HG03175 (cell line): ENCODE data around the gene HIC2.
A peak's percentile ranks its signal among the peaks of the same experiment; 100 is the strongest.
"Not testable (repeated sequence)": the region's sequence is repeated elsewhere in the genome, so short reads cannot be mapped to it uniquely, and the experiment has no call there.

Experiments used
- ATAC-seq: cut with Tn5 transposase; IDR thresholded peaks from one replicate; pipeline ENCODE4 v1.9.1; 2021; ENCODE audit warnings: mild to moderate bottlenecking, moderate library complexity; ENCODE audit not compliant: unreplicated experiment

HIC2 gene

DNA sequence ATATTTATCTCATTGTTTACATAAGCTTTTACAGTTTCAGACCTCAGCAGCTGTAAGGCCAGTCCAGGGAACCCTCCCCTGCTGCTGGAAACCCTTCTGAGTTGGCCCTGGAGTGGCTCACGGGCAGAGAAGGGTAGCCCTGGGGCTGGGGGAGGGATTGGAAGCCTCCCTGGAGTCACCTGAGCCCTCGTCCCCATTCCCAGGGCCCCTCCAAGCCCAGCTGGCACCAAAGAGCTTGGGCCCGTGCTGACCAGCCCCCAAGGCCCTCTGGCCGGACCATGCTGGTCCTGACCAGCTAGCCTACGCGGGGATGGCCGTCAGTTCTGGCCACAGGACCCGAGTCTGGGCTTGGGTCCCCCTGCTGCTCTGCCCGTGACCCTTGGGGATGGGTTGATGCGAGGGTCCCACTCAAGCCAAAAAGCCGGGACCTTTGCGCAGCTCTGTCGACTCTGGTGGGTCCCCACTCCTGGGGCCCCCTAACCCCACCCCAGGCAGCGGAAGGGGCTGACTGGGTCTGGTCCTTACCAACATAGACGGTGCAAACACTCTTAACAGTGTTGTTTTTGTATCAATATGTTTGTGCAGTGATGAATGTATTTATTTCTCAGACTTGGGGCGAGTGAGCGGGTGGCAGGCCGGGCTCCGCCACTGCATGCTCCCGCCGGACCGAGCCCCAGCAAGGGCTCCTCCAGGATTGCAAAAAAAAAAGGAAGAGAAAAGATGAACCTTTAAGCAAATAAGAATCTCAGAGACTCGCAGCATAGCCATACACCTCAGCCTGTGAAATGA is 32.6 kb downstream of the HIC2 start:
- ATAC-seq: no peak

DNA sequence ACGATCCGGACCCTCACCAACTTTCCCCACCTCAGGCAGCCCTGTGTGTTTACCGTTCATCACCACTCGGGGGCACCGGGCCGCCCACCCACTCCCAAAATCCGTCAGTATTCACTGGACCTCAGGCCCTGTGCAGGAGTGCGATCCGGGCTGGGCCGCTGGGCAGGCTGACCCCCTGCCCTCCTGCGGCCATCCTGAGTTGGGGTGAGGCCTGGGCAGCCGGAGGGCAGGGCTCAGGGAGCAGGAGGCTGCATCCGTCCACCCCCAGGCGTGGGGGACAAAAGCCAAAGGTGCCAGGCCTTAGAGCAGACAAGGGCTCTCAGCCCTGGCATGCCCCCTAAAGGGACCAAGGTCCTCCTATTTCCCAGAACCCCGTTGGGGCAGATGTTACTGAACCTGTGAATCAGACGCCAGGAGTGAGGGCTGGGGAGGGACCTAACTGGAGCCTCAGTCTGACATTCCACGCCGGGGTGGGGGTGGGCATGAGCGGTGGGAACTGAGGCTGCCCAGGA is 33.2 kb downstream of the HIC2 start:
- ATAC-seq: no peak

DNA sequence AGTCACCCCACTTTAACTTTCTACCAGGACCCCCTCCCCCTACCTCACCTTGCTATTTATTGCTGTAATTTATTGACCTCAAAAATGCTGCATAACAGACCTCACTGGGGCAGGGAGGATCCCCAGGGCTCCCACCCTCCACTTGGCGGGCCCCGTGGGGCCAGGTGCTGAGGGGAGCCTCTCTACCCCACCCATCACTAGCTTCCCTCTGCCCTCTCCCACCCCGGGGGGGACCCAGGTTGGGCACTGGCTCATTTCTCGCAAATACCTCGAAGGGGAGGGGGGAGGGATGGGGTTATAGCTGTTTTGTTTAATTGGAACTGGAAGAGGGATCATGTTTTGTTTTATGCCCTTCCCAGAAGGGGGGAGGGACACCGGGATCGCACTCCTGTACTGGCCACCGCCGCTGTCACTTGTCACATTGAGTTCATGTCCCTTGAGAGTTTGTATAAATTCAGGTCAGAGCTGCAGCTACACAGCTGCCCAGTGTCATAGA is 33.7 kb downstream of the HIC2 start:
- ATAC-seq: no peak

DNA sequence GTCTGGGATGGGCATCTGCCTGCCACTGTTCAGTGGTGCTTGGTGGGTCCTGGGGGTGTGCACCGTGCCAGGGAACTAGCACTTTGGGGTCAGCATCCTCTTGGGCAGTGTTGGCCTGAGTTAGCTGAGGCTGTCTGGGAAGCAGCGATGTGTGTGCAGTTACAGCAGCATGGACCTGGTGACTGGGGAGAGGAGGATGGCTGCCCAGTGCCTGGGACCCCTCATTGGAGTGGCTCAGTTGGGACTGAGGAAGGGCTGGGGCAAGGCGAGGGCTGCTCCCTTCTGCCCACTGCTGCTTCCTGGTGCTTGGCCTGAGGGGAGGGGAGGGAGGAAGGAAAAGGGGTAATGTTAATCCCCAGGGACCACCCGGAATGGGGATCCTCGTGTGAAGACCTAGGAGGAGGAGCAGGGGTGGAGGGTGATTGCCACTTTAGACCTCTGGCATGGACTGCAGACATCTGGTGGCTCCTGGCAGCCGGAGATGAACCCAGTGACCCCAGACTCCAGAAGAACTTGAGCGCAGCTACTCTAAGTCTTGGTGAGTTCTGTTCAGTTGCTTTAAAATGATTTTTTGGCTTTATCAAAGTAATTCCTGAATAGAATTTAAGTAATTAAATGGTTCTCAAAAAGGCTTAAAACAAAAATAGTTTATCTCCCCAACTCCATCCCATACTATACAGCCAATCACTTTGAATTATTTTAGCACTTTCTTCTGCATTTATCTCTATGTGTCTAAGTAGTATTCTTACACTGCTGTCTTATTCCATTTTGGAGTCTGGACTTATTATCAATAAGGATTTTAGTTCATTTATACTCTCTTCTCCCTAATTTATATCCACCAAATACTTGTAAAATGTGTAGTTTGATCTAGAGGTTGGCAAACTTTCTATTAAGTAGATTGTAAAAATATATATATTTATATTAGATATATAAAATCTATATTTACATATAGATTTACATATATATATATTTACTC is 34.7 kb downstream of the HIC2 start:
- ATAC-seq: no peak

DNA sequence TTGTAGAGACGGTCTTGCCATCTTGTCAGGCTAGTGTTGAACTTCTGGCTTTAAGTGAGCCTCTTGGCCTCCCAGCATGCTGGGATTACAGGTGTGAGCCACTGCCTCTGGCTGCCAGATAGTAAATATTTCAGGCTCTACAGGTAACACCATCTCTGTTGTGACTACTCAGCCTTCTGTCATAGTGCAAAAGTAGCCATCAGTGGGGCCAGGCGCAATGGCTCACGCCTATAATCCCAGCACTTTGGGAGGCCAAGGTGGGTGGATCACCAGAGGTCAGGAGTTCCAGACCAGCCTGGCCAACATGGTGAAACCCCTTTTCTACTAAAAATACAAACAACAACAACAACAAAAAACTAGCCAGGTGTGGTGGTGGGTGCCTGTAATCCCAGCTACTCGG is 35.5 kb downstream of the HIC2 start:
- ATAC-seq: not testable (repeated sequence)

DNA sequence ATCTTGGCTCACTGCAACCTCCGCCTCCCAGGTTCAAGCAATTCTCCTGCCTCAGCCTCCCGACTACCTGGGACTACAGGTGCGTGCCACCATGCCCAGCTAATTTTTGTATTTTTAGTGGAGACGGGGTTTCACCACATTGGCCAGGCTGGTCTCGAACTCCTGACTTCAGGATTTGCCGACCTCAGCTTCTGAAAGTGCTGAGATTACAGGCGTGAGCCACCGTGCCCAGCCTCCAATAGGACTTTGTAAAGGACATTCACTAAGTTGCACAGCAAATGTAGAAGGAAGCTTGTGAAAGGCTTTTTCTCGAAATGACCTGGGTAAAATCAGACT is 37.8 kb downstream of the HIC2 start:
- not testable (repeated sequence) for ATAC-seq

DNA sequence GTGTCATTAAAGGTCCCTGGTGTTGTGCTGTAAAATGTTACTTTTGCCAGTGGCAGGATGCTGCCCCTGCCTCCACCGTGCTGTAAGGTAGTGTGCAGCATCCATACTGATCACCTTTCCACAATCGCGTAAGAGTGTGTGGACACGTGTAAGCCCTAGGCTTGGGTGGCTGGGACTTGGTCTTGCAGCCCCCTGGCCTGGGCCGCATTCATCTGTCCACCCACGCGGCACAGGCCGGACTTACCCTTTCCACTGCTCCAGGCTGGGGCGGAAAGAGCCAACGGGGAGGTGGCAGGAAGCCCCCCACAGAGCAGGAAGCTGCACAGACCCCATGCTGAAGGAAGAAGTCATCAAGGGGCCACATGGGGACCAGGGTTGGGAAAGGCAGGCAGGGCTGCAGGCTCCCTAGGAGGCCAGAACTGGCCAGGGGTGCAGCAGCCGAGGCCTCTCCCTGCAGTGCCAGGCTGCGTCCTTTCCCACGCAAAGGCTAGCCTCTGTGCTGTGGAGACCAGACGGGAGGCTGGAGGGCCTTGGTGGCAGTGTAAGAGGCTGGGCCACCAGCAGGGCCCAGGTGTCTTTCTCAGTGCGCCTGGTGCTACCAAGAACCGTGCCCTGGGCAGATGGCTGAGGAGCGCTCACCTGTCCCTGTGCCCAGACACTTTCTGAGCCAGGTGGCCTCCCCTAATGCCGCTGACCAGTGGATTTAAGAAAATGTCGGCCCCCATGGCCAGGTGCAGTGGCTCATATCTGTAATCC is 38.3 kb downstream of the HIC2 start:
- no peak for ATAC-seq

DNA sequence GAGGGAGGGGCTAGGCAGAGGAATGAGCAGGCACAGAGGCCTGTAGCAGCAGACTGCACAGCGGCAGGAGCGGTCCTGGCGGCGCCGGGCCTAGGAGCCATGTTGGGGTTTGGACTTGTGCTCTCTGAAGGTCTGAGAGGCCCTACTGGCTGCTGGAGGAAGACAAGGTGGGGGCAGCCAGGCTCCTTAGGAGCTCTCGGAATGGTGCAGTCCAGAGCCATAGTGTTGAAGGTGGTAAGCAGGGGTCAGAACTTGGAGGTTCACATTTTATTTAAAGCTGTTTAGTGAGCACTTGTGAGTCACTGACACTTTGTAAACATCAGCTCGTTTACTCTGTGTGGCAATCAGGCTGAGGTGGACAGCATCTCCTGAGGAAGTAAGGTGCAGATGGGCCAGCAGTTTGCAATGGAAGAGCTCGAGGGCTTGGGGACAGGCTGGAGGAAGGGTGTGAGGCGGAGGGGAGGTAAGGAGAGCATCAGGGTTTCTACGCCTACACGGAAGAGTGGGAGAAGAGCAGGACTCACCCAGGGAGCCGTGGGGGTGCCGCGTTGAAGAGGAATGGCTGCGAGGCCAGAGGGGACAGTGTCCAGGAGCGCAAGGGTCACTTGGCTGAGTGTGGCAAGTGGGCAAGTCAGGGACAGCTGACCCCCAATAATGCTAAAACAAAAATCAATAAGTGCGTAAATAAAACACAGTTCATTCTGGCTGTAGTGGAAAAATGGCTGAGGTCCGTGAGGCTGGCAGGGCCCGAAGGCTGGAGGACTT is 40.0 kb downstream of the HIC2 start:
- no peak for ATAC-seq

DNA sequence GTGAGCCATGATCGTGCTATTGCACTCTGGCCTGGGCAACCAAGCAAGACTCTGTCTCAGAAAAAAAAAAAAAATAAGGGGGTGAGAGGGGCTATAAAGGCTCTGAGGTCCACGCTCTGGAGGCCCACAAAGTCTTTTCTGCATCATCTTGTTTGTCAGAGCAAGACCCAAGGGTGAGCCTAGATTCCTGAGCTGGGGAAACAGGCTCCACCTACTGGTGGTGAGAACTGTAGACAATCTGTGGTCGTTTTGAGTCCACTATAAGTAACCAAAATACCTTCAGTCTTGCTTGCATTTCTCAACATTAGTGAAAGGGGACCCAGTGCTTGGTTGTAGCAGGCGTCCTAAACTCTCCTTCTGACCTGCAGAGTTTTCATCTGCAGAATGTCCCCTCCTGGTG is 45.5 kb downstream of the HIC2 start:
- ATAC-seq: not testable (repeated sequence)

DNA sequence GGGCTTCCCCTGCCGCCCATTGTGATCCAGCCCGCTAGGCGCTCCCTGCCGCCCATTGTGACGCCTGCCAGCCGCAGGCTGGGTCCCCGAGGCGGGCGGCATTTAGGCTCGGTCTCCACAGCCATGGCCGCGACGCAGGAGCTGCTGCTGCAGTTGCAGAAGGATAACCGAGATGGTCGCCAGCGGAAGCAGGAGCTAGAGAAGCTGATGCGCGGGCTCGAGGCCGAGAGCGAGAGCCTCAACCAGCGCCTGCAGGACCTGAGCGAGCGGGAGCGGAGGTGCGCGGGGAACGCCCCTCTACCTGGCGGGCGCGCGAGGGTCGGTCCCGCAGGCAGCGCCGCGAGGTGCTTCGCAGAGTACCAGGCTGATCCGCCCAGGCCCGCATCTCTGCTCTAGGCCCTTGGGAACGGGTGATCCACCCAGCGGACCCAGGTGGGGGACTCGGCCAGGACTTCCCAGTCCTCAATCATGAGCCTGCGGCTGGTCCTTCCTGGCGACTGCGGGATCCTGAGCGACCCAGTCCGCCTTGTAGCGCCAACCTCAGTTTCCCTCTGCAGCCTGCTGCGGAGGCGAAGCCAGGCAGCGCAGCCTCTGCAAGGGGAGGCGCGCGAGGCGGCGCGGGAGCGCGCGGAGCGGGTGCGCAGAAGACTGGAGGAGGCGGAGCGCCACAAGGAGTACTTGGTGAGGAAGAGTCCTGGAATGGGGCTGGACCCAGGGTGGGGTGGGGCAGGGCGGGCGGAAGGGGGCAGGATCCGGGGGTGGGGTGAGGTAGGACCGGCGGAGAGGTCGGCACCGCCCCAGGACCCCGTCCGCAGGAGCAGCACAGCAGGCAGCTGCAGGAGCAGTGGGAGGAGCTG is 50.4 kb downstream of the HIC2 start, which contains the start of gene TMEM191C:
Gene TMEM191C, plus strand, starts transcription at position 51 of the 857 bp plus-strand sequence. Its CDS starts 73 bp downstream, at position 124.
- peak; percentile 13 for ATAC-seq

DNA sequence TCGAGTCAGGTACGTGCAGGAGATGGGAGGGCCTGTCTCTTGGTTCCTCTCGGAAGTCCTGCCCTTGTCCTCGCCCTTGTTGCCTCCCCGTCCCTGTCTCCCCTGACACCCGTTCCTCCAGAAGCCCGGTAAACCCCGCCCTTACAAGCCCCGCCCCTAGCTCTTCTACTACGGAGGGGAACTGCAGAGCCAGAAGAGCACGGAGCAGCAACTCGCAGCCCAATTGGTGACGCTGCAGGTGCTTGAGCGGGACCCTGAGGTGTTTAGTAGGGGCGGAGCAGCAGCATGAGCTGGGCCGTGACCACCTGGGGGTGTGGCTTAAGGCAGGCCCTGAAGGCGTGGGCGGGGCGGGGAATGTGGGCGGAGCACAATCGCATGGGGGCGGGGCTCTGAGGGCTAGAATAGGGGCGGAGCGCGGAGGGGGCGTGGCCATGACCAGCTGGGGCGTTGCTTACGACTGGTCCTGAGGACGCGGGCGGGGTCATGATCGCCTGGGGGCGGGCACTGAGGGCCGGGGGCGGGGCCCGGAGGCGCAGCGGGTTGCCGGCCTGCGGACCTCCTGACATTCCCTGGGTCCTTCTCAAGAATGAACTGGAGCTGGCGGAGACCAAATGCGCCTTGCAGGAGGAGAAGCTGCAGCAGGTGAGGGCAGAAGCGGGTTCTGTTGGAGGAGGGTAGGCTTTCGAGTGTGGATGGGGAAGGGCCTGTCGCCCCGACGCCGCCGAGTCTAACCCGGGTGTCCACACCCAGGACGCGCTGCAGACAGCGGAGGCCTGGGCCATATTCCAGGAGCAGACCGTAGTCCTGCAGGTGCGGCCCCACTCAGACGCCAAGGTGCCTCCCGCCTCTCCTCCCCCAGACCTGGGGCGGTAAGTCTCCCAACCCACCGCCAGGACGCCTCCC is 51.3 kb downstream of the HIC2 start:
- ATAC-seq: peak; percentile 84

DNA sequence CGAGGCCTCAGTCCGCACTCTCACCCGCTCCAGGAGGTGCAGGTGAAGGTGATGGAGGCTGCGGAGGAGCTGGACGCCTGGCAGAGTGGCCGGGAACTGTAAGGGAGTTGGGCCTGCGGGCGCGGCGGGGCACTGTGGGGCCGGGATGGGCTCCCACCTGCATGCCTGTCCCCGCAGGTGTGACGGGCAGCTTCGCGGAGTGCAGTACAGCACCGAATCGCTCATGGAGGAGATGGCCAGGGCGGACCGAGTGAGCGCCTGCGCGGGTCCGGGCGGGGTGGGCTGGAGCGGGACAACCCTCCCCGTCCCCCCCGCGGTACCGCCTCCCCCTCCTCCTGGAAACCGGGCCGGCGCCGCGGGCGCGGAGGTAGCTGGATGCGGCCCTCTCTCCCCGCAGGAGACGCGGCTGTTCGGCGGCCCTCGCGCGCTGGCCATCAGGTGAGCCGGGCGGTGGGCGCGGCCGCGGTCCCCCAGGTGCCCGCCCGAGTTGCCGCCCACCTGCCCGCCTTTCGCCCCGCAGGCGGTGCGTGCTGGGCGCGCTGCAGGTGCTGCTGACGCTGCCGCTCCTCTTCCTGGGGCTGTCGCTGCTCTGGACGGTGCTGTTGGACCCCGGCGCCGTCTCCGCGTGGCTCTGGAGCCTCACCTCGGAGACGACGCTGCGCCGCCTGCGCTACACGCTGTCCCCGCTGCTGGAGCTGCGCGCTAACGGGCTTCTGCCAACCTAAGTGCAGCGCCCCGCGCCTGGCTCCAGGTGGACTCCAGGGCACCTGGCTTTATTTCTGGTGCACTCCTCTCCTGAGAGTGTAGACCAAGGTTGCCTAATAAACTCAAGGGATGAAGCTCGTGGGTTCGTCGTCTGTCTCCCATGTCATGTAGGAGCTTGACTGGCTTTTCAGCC is 52.2 kb downstream of the HIC2 start:
- ATAC-seq: not testable (repeated sequence)

DNA sequence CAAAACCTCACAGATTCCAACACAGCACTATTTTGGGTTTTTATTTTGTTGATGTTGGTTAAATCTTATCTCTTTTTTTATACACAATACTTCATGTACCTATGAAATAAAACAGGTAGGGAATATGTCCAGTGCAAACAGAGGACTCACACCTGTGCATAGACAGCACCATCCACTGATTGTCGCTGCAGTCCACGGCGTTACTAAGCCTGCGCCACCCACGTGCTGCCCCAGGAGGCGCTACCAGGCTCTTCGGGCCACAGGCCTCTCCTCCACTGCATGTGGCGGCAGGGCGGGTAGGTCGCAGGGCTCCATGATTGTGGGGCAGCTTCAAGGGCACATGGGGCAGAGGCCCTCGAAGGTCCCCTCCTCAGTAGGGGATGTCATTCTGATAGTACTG is 55.8 kb downstream of the HIC2 start:
- not testable (repeated sequence) for ATAC-seq

DNA sequence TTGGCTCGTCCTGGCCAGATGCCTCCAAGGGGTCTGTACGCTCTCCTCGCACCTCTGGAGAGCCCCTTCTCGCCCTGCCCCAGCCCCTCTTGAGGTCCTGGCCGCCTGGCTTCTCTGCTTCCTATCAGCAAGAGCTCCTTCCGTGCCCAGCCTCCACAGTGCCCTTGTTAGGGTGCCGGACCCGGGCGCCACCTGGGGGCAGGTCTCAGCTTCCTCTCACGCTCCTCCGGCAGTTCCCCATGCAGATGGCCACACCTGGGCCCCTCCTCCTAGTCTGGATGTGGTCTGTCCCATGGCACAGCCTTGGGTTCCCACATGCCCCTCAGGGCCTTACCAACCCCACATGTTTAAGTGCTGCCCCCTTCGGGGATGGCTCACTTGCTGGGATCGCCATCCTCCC is 56.5 kb downstream of the HIC2 start:
- not testable (repeated sequence) for ATAC-seq

DNA sequence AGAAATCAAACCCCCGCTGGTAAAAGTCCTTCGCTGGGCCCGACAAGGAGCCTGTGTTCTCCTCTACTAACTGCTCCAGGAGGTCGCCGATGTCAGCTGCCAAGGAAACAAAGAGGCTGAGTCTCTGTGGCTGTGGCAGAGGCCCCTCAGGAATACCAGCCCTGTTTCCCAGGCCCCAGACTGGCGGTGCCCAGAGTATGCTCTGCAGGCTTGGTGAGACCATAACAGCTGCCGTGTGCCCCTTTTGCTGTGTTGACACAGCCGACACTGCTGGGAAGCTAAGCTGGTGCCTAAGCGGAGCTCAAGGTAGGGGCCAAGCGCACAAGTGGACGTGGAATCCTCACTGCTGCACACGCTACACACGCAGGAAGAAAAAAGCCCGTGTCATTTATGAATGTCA is 66.9 kb downstream of the HIC2 start:
- ATAC-seq: not testable (repeated sequence)

DNA sequence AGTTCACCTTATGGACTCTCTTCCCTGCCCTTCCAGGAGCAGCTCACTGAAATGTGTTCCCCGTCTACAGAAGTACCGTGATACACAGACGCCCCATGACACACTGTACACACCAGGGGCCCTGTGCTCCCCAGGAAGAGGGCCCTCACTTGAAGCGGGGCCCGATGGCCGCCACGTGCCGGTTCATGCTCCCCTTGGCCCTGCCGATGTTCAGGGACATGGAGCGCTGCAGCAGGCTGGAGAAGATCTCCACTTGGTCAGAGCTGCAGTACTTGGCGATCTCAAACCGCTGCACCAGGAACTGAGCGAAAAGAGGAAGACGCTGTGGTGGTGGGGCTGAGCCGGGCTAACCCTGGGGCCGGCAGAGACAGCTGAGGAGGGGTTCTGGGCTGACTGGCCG is 70.6 kb downstream of the HIC2 start:
- not testable (repeated sequence) for ATAC-seq

DNA sequence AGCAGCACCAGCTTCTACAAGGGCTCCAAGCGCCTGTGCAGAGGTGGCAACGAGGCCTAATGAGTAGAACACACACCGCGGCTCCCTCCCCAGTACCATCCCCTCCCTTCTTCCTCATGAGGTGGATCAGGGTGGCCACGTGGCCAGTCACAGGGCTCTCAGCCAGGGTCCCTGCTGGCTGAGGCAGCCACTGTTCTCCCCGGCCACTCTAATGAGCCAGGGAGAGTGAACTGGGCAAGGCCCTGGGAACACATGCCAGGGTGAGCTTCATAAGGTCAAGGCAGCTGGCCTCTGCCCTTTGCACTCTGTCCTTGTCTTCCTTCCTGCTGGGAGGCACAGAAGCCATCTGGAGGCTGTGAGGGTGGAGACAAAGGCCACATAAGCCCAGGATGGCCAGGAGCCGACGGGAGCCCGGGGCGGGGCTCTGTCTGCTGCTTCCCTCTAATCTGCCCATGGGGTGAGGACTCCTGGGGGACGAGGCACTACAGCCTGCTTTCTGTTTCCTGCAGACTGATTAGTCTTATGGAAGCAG is 72.0 kb downstream of the HIC2 start:
- ATAC-seq: not testable (repeated sequence)
